SK-MEL-5 (cell line): ENCODE results near the gene TIMM23. TPM values are rescaled to one million over a fixed set of nuclear protein-coding genes. Genes with fewer than 3 reads are reported as not detected.
A peak's percentile ranks its signal among the peaks of the same experiment; 100 is the strongest.
"Not testable (repeated sequence)": the region's sequence is repeated elsewhere in the genome, so short reads cannot be mapped to it uniquely, and the experiment has no call there.

ENCODE experiments used
- DNase-seq: peaks from one replicate; pipeline ENCODE4 v3.0.0-alpha.2; 2016; ENCODE audit warnings: low read depth, low spot score
- in situ Hi-C: cut with HindIII; loops from 2 replicates; pipeline ENCODE4 v1.10.0; 2016; ENCODE audit warnings: low sequenced_read_pairs, high pct_unique_total_duplicates, low pct_unique_long_range_greater_than_20kb
- total RNA-seq: library from RNA; depleted of rRNA; stranded (reverse); fragments of >200 nt; shearing (Covaris generic); gene quantifications from 2 replicates; pipeline ENCODE4 v1.2.3, GENCODE V29; 2014

Gene TIMM23
- total RNA-seq, 1 experiment from 2014 or later: 73.9 TPM

DNA sequence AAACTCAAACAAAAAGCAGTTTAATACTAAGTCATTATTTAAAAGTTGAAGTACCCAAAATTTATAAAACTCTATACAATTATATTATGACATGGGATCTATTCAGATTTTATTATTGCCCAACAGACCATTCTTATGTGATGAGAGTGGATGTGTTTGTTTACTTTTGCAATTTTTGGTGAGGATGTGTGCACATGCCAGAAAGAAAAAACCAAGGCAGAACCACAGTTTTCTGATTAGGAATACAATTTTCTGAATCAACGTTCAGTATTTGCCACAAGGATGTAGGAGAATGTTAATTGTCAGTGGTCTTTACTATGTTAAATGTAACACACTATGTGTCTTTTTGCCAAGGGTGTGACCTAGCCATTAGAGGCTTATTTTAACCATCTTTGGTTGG, 9.1 kb downstream of the TIMM23 start:
- in situ Hi-C loops: not testable (repeated sequence)

DNA sequence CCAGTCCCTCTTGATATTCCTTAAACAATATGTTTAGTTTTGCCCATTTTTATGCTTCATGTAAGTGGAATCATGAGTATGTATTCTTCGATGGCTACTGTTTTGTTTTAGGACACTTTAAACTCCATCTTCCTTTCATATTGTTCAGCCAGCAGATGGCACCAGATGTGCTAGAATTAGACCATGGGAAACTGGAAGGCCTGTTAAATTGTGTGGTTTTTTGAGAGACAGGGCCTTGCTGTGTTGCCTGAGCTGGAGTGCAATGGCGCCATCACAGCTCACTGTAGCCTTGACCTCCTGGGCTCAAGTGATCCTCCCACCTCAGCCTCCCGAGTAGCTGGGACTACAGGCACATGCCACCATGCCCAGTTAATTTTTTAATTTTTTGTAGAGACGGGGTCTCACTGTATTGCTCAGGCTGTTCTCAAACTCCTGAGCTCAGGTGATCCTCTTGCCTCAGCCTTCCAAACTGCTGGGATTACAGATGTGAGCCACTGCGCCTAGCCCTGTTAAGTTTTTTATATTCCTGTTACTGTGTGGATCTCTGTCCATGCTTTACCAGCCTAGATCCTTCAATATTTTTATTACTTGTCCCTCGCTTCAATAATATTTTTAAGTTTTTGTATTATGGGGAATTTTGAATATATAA, 11.4 kb downstream of the TIMM23 start:
- DNase-seq: peak; percentile 73
- in situ Hi-C loops: not testable (repeated sequence)

More for the DNA sequence above, 9.1 kb downstream of the TIMM23 start:
- not testable (repeated sequence) for DNase-seq

DNA sequence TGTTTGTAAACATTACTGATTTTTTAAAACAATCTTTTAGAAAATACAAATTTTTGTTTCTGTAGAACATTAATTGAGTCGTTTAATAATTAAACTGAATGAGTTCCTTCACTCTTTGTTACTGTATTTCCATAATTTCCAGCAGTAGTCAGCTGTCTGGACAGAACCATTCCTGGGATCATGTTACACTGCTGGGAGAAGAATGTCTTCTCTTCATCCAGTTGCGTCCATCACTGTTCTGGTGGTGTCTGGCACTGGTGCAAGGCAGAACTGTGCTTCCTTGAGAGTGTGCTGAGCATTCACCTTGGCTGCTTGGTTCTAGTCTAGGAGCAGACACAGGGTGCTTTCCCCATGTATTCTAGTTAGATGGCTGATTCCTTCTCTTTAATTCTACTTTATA, 12.2 kb downstream of the TIMM23 start:
- in situ Hi-C loops: not testable (repeated sequence)
- DNase-seq: peak; percentile 52

GRCh38 chr10:45985590-45985989, 13.3 kb downstream of the TIMM23 start:
- in situ Hi-C loops, DNase-seq: not testable (repeated sequence)

- in situ Hi-C loops: no loop called here
- DNase-seq: no peak
These were observed 25.3 kb downstream of the TIMM23 start for GRCh38 chr10:45997557-45997956.

- in situ Hi-C loops: no loop called here
These were observed 25.9 kb downstream of the TIMM23 start for GRCh38 chr10:45997994-45998763.

DNA sequence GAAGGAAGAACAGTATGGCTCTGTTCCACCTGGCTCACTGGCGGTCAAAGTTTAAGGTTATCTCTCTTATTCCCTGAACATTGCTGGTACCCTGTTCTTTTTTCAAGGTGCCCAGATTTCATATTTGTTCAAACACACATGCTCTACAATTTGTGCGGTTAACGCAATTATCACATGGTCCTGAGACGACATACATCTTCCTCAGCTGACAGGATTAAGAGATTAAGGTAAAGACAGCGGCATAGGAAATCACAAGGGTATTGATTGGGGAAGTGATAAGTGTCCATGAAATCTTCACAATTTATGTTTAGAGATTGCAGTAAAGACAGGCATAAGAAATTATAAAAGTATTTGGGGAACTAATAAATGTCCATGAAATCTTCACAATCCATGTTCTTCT, 27.7 kb downstream of the TIMM23 start:
- in situ Hi-C loops, DNase-seq: not testable (repeated sequence)

More at GRCh38 chr10:45997994-45998763, 25.9 kb downstream of the TIMM23 start:
- no peak for DNase-seq

DNA sequence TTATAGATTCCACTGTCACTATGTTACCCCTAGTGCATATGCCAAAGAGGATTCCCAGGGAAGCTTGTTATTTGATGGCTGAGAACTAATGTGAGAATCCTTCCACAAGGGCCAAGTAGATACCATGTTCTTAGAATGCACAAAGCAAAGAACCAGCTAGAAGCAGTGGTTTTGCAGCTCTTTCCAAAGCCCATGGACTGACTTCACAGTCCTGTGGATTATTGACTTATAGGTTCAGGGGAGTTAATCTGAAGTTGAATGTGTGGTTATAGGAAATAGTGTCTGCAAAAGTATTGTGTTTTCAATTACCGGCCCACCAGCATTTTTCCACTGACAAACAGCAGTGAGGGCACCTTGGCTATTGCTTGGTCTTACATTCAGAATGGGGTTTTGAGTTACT, 28.2 kb downstream of the TIMM23 start:
- no peak for DNase-seq
- in situ Hi-C loops: no loop called here

DNA sequence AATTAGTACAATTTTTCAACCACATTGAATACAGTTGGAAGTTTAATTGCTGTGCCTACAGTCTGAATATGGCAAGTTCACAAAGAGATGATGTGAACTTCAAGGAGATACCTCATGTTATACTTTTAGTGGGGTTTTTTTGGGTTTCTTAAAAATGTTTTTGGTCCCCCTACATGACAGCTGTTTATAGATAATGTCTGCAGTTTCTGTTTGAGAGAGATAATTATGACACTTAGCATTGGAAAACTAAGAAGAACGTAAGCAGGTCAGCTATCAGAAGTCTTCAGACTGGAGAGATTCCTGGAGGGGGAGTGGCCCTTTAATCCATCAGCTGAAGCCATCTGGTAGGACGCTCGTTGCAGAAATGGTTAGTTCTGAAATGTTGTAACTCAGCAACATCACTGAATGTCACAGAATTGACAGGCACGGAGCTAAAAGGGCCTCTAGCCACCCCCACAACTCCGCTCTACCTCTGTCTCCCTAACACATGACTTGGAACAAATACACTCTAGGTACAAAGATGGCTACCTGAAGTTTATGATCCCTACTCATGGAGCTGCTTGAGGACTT, 29.0 kb downstream of the TIMM23 start:
- in situ Hi-C loops: no loop called here
- no peak for DNase-seq

- in situ Hi-C loops, DNase-seq: not testable (repeated sequence)
These were observed 29.9 kb downstream of the TIMM23 start for GRCh38 chr10:46002189-46002687.

GRCh38 chr10:46002916-46003693, 30.8 kb downstream of the TIMM23 start:
- in situ Hi-C loops: no loop called here
- DNase-seq: no peak

DNA sequence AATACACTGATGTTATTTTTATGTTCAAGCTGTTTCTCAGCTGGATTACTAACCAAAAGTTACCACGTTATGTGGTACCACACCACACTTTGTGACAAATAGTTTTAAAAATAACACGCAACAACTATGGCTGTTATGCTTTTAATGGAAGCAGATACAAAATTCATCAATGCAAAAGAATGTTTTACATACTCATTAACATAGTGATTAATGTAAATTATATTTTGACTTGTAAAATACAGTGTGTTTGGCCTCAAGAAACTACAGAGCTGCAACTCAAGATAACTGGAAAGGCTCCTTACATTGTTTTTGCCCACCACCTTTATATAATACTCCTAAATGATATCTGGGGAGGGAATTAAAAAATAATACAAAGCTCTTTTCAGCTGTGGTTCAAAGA, 32.7 kb downstream of the TIMM23 start:
- DNase-seq: no peak
- in situ Hi-C loops: no loop called here

DNA sequence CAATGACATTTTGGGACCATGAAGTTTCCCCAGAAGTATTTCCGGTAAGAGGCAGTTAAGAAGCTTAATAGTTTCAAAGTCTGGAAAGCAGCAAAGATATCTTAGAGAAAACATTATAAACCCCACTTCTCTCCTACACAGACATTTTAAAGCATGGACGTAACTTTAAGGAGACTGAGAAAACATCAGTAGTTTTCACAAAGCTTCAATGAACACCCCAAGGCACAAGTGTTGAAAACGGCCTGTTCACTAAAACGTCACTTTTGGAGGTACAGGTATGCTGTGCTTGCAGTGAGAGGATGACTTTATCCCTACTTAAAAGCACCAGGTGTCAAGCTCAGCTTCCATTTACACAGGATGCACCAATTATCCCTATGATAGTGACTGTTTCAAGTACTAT, 33.1 kb downstream of the TIMM23 start:
- no peak for DNase-seq
- in situ Hi-C loops: no loop called here

DNA sequence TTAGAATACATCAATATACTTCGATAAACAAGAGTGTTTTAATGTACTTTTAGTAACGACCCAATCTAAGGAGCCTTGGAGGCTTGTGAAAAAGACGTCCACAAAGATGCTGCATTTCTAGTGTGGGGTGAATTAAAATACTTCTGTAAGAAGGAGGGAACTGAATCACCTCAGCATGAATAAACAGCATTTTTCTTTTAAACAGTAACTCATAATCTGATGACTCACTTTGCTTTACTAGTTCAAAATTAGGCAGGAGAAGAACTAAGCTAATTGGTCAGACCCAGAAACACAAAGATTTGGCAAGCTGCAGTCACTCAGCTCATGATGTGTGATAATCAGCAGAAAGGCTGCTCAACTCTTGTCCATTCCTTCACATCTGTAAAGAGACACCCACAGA, 33.9 kb downstream of the TIMM23 start:
- no peak for DNase-seq

GRCh38 chr10:46012746-46013145, 40.5 kb downstream of the TIMM23 start:
- in situ Hi-C loops: no loop called here

More for the DNA sequence above, 33.9 kb downstream of the TIMM23 start:
- in situ Hi-C loops: no loop called here

DNA sequence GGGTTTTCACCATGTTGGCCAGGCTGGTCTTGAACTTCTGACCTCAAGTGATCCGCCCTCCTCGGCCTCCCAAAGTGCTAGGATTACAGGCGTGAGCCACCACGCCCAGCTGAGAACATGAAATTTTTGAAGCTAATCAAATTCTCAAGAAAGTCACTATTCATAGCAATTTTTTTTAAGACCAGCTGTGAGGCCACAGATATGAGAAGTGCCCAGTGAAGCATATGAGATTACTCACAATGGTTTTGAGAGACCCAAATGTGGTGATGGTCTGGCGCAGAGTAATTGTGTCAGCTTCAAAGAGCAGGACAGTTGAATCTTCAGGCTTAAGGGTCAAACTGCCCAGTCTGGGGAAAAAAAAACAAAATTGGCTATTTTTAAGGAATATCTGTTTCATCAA, 41.9 kb downstream of the TIMM23 start:
- in situ Hi-C loops: no loop called here
- DNase-seq: no peak

More at GRCh38 chr10:46012746-46013145, 40.5 kb downstream of the TIMM23 start:
- no peak for DNase-seq

DNA sequence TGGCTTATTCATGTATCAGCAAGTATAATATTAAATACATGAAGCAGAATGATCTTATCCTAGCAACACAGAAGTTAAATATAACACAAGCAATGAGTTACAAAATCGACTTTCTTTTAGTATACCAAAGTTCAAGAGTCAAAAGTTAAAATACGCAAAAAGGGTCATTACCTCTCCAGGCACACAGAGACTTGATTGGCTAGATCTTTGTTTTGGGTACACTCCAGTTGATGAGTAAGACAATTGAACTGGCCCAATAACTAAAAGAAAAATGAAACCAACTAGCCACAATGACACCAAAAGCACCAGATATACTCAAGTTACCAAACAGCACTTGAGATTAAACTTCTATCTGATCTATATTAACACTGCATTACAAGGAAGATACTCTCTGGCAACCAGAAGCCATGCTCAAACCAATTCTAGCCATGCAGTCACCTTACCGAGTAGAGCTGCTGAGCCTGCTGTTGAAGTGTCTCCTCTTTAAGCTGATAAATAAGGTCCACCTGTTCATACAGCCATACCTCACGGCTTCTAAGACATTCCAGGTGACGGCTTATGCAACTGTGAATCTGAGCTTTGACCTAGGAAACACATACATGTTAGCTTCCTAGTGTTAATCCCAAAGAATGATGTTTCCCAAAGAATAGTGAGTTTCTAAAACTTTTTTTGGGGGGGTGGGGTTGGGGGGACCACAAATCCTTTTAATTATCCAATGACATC, 42.6 kb downstream of the TIMM23 start:
- in situ Hi-C loops: no loop called here
- DNase-seq: no peak
